MCF 10A (cell line): Measurements from ENCODE around the gene NPW. TPM values are rescaled to one million over a fixed set of nuclear protein-coding genes. Genes with fewer than 3 reads are reported as not detected.

Experiments
- BruUV-seq: library from RNA; stranded (reverse); fragments of 400-500 nt; replicated peaks from 2 replicates; lab custom pipeline; 2021; lab: Mats Ljungman, UMichigan
- CTCF ChIA-PET: fragments of 300-600 bp; sonication (Branson Sonifier 250); formaldehyde crosslinking; extraction: SDS; loops from one replicate; lab custom pipeline; 2021; ENCODE audit warnings: antibody characterized with exemption, inconsistent platforms; lab: Yijun Ruan, JAX
- POLR2A ChIA-PET: fragments of 300-600, 350-650 bp; sonication (Branson Sonifier 250); formaldehyde crosslinking; extraction: SDS; loops from one replicate; lab custom pipeline; 2020; ENCODE audit warnings: antibody characterized with exemption, inconsistent platforms; lab: Yijun Ruan, JAX
- DNase-seq: peaks from one replicate; pipeline ENCODE4 v3.0.0-alpha.2; 2018; ENCODE audit not compliant: unreplicated experiment
- H3K27ac Mint-ChIP-seq: one replicate; pipeline ENCODE4 v1.8.0; 2022; ENCODE audit warnings: mild to moderate bottlenecking, low read depth, mixed read lengths; ENCODE audit not compliant: unreplicated experiment
- H3K27me3 Mint-ChIP-seq: one replicate; pipeline ENCODE4 v1.8.0; 2022; ENCODE audit warnings: mixed read lengths; ENCODE audit not compliant: insufficient read depth, unreplicated experiment
- H3K36me3 Mint-ChIP-seq: one replicate; pipeline ENCODE4 v1.8.0; 2022; ENCODE audit warnings: mild to moderate bottlenecking, moderate library complexity, mixed read lengths; ENCODE audit not compliant: insufficient read depth, unreplicated experiment
- H3K4me1 Mint-ChIP-seq: one replicate; pipeline ENCODE4 v1.8.0; 2022; ENCODE audit warnings: mixed read lengths; ENCODE audit not compliant: insufficient read depth, unreplicated experiment
- H3K4me3 Mint-ChIP-seq: one replicate; pipeline ENCODE4 v1.8.0; 2022; ENCODE audit warnings: mild to moderate bottlenecking, moderate library complexity, mixed read lengths; ENCODE audit not compliant: unreplicated experiment
- H3K9me3 Mint-ChIP-seq: one replicate; pipeline ENCODE4 v1.8.0; 2022; ENCODE audit warnings: mixed read lengths; ENCODE audit not compliant: unreplicated experiment
- CTCF ChIP-seq: fragments of 200-600 bp; IDR thresholded peaks from one replicate; pipeline ENCODE4 v1.8.0; 2022; ENCODE audit warnings: antibody characterized with exemption, mild to moderate bottlenecking; ENCODE audit not compliant: unreplicated experiment
- intact Hi-C: fragments of 100-400 bp; cut with micrococcal nuclease; formaldehyde crosslinking; loops from 2 replicates; pipeline ENCODE4 v1.14.1; 2022
- total RNA-seq: library from RNA; stranded (reverse); gene quantifications from 2 replicates; pipeline ENCODE4 v1.2.3, GENCODE V29; 2022

The NPW gene
- total RNA-seq, 1 experiment from 2014 or later, result 4.9 TPM

- intact Hi-C loops, result no loop called here
- Mint-ChIP-seq H3K27ac (no peak overlapping the region), H3K4me3 (no peak overlapping the region)
Observed at GRCh38 chr16:1982013-1982433, 37.6 kb upstream of the NPW start.

GRCh38 chr16:1982991-1983543 is 36.5 kb upstream of the NPW start:
- no peaks in the 10 kb centered on the region for H3K9me3 Mint-ChIP-seq
- peaks cover 6% of the 10 kb centered on the region for H3K4me1 Mint-ChIP-seq
- no peaks in the 10 kb centered on the region for H3K27me3 Mint-ChIP-seq
- ChIA-PET CTCF (interaction anchor here (1.0 kb wide), 3 partner anchors 10 to 41 kb away, joined by 3 to 5 read pairs (median 5); partner anchors contain the start of gene TBL3), POLR2A (interaction anchor here (0.7 to 6.2 kb wide), 12 partner anchors 10 to 172 kb away, joined by 3 to 59 read pairs (median 6); partner anchors contain the start of genes RPS2, TBL3, TRAF7 and ZNF598)
- intact Hi-C loops, result no loop called here
- BruUV-seq, result no TSS peak
- no peak overlapping the region for H3K27ac Mint-ChIP-seq
- H3K4me3 Mint-ChIP-seq, result peak overlapping the region; percentile 76
- no peak for DNase-seq
- H3K36me3 Mint-ChIP-seq, result peaks cover 43% of the 10 kb centered on the region
- no peak for TF ChIP-seq CTCF

More at GRCh38 chr16:1982013-1982433, 37.6 kb upstream of the NPW start:
- H3K27me3 Mint-ChIP-seq, result no peaks in the 10 kb centered on the region
- ChIA-PET CTCF (interaction anchor here (0.6 to 1.6 kb wide), 5 partner anchors 9 to 158 kb away, joined by 3 to 5 read pairs (median 5); partner anchors contain the start of gene TBL3), POLR2A (interaction anchor here (0.7 to 6.2 kb wide), 9 partner anchors 10 to 173 kb away, joined by 3 to 59 read pairs (median 7); partner anchors contain the start of genes RPL3L, RPS2, TBL3 and TRAF7)
- no peak for DNase-seq
- H3K9me3 Mint-ChIP-seq, result no peaks in the 10 kb centered on the region
- no TSS peak for BruUV-seq
- H3K36me3 Mint-ChIP-seq, result peaks cover 37% of the 10 kb centered on the region
- H3K4me1 Mint-ChIP-seq, result peaks cover 6% of the 10 kb centered on the region
- no peak for TF ChIP-seq CTCF

- no peaks in the 10 kb centered on the region for H3K27me3 Mint-ChIP-seq
- H3K9me3 Mint-ChIP-seq, result no peaks in the 10 kb centered on the region
- H3K4me1 Mint-ChIP-seq, result peaks cover 10% of the 10 kb centered on the region
- intact Hi-C loops, result no loop called here
- no peak within 1 kb of the TSS for H3K27ac Mint-ChIP-seq
- ChIA-PET CTCF (interaction anchor here (0.6 to 1.0 kb wide), 2 partner anchors 47 to 156 kb away, joined by 3 to 4 read pairs; no protein-coding TSS in a partner anchor), POLR2A (interaction anchor here (0.7 to 5.7 kb wide), 16 partner anchors 10 to 255 kb away, joined by 3 to 59 read pairs (median 4); partner anchors contain the start of genes RPS2, TBL3, TRAF7 and ZNF598)
- no peak for TF ChIP-seq CTCF
- DNase-seq, result peak; percentile 82
- BruUV-seq, result no TSS peak
- H3K4me3 Mint-ChIP-seq, result peak within 1 kb of the TSS; percentile 76
- peaks cover 41% of the 10 kb centered on the region for H3K36me3 Mint-ChIP-seq
Observed at GRCh38 chr16:1983544-1984346, 35.8 kb upstream of the NPW start, which contains the start of gene GFER. Gene GFER, plus strand, starts transcription at chr16:1984193. Its CDS starts 26 bp downstream, at chr16:1984219.
